IPS-11a (cell line): ENCODE data around the gene TIMP1.
A peak's percentile ranks its signal among the peaks of the same experiment; 100 is the strongest.

ENCODE experiments used
- H3K4me3 ChIP-seq: one replicate; pipeline ENCODE4 v1.5.1; 2013; ENCODE audit warnings: low read depth, low read length, control low read depth

TIMP1 gene

DNA sequence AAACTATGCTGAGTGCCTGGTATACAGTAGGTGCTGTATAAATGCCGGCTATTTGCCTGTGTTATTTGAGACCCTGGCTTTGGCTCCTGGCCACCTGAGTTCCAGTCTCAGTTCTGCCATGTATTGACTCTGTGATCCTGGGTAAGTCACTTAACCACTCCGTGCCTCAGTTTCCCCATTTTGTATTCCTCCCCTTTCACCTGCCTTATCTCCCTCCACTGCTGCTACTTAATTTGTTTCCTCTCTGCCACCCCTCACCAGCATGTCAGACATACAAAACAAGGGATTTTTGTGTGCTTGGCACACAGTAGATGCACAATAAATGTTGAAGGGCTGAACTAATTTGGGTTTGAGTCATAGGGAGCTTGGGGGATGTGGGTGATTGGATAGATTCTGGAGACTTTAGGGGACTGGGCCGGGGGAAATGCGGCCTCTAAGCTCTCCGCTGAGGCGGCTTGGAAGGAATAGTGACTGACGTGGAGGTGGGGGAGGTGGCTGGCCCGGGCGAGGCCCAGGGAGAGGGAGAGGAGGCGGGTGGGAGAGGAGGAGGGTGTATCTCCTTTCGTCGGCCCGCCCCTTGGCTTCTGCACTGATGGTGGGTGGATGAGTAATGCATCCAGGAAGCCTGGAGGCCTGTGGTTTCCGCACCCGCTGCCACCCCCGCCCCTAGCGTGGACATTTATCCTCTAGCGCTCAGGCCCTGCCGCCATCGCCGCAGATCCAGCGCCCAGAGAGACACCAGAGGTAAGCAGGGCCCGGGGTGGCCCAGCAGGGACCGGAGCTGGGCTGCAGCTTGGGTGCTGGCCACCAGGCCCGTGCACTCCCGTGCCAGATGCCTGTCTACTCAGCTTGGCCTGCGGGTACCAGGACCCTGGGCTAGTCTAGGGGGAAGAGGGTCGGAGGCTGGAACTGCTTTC is at the start of gene TIMP1:
Gene TIMP1, plus strand, starts transcription at position 706 of the 917 bp plus-strand sequence. CDS start 980 bp downstream, outside the sequence.
- peak within 1 kb of the TSS; percentile 45 for H3K4me3 ChIP-seq

DNA sequence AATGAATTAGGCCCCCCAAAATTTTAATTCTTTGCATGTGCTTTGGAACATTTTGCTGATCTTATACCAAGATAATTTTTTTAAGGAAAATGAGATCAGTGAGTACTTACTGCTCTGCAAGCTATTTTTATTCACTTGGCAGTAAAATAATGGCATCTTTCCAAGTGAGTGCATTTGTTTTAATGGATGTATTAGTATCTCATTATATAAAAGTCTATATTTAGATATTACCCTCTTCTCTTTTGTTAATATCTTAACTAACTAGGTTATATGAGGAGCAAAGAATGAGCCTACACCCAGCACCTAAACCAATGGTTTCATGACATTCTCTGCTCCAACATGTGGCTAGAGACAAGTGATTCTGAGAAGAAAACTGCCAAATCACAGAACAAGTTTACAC is 42.4 kb upstream of the TIMP1 start:
- no peak overlapping the region for H3K4me3 ChIP-seq

DNA sequence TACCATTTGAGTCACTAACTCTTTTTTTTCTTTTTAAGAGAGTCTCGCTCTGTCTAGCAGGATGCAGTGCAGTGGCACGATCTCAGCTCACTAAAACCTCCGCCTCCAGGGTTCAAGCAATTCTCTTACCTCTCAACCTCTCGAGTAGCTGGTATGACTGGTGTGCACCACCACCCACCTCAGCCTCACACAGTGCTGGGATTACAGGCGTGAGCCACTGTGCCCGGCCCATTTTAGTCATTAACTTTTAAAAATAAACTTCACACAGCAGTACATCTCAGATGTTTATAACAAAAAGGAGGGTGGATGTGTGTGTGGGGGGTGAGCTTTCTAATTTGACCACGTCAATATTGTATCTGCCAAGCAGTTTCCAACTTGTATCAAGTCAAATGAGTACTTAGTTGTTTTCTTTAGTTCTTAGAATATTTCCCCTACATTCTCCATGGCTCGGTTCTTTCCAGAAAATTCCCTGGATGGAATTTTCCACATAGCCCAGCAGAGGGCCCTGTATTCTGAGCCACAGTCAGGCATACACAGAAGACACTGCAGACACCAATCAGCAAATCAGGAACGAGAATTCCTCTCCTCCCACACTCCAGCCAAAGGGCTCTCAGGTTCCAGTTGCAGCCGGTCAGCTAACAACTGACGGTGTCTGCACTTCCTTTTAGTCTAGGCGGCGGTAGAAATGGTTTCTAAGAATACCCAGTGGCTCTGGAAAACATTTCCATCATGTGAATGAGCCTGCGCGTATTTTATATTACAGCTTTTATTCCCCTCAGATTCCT is 41.3 kb upstream of the TIMP1 start:
- no peak overlapping the region for H3K4me3 ChIP-seq

DNA sequence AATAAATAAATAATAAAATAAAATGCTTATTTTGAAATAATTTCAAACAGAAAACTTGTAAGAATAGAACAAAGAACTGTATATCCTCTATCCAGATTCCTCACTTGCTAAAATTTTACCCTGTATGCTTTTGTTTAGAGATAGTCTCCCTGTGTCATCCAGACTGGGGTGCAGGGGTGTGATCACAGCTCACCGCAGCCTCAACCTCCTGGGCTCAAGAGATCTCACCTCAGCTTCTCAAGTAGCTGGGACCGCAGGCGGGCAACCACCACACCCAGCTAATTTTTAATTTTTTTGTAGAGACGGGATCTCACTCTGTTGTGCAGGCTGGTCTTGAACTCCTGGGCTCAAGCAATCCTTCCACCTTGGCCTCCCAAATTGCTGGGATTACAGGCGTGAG is 38.7 kb upstream of the TIMP1 start:
- H3K4me3 ChIP-seq = no peak overlapping the region

DNA sequence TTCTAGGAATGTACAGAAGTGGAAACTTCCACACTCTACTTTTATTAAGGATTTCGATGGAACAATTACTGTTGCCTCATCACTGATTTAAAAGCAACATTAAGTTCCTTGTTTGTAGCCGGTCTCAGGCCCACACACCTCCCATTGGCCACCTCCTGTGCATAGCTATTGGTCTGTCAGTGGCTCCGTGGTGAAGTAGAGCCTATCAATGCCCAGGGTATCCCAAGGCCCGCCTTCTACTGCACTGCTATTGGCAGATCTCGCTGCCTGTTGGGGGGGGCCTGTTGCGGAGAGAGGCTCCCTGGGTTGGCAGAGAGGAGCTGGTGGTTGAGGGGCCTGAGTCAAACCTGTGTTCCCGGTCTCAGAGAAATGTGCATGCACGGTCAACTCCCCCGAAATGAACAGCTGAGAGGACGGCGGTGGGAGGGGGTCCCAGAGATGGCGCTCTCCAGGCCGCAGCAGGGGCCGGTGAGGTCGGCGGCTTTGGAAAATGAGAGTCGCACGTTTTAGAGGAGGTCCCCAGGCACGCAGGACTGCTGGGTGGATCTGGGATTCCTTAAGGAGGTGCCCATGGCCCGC is 26.1 kb upstream of the TIMP1 start:
- H3K4me3 ChIP-seq = peak overlapping the region; percentile 30

DNA sequence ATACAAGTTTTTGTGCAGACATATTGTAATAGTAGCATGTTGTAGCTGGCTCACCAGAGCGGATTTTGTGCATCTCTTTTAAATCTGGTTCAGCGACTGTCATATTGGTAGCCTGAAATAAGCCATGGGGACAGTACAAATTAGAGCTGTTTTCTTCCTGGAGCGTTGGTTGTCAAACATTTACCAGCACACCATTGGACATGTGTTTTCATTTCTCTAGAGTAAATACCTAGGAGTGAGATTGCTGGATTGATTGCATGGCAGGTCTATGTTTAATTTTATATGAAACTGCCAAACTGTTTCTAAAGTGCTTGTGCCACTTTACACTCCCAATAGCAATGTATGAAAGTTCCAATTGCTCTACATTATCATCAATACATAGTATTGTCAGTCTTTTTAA is 23.8 kb upstream of the TIMP1 start:
- no peak overlapping the region for H3K4me3 ChIP-seq

DNA sequence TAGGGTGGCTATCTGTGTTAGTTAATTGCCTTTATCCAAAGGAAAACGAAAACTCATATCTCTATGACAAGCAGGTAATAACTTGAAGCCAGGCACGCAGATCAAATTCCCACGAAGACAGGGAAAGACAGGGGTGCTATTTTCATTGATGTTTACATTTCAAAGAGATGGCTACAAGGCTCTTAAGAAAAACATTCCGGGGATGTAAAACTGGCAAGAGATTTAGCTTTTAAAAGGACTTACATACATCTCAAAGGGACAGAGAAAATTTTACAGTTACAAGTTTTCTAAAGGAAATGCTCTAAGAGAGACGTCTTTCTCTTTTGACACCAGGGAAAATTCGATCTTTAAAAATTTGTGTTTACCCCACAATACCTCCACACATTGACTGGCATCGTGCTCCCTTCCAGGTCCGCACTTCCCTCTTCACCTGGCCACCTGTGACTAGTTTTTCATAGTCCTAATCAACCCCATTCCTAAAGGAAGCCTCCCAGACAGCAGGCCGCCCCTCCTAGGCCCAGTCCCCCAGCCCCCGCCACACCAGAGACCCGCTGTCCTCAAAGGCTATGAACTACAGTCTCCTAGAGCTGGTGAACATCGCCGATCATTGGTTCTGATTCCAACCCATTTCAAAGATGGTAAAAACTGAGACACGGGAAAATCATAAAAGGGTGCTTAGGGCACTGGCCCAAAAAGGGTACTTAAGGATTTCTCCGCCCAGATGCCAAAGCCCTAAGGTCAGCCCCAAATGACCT is 21.9 kb upstream of the TIMP1 start:
- peak overlapping the region; percentile 30 for H3K4me3 ChIP-seq

DNA sequence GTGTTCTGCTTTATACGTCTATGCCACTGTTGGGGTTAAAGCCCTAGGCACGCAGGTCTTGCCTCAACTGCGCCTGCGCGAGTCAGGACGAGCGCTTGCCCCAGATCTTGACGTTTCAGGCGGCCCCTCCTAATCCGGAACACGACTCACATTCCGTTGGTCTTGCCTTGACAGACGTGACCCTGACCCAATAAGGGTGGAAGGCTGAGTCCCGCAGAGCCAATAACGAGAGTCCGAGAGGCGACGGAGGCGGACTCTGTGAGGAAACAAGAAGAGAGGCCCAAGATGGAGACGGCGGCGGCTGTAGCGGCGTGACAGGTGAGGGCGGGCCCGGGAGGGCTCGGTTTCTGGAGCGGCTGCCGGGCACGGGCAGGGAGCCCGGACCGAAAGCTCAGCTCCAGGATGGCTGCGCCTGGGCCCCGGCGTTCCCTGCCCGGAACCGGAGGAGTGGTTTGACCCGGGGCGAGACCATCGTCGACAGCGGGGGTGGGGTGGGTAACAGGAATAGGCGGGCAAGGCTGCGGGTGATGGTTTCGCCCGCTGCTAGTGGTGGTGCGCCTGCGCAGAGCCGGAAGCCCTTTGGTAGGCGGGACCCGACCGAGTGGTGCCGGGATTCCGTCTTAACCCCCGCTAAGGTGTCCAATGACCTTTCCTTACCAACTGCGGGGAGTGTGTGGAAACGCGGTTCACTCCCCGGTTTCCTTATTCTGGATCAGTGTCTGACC is 21.1 kb upstream of the TIMP1 start, which contains the start of gene ARAF:
Gene ARAF, plus strand, starts transcription at position 272 of the 725 bp plus-strand sequence. CDS start 1,763 bp downstream, outside the sequence.
- H3K4me3 ChIP-seq = peak within 1 kb of the TSS; percentile 63

DNA sequence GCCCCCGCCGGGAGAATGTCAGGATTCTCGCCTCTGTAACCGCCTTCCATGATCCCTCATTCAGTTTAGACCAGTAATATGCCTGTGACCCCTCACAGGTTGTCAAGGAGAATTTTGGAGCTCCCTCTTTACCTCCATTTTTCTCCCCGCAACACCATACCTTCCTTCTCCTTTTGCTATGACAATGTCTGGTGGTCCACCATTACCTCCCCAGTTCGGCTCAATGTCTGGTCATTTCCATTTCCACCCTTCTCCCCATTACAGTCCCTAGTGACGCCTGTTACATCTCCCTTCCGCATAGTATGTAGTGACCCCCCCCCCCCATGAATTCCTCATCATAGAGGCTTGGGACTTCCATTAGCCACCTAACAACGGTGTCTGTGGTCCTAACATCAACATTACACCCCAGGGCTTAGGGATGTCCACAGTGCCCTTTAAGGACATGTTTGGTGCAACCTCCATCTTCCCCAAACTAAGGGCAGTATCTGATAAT is 20.5 kb upstream of the TIMP1 start:
- H3K4me3 ChIP-seq = peak overlapping the region; percentile 63

DNA sequence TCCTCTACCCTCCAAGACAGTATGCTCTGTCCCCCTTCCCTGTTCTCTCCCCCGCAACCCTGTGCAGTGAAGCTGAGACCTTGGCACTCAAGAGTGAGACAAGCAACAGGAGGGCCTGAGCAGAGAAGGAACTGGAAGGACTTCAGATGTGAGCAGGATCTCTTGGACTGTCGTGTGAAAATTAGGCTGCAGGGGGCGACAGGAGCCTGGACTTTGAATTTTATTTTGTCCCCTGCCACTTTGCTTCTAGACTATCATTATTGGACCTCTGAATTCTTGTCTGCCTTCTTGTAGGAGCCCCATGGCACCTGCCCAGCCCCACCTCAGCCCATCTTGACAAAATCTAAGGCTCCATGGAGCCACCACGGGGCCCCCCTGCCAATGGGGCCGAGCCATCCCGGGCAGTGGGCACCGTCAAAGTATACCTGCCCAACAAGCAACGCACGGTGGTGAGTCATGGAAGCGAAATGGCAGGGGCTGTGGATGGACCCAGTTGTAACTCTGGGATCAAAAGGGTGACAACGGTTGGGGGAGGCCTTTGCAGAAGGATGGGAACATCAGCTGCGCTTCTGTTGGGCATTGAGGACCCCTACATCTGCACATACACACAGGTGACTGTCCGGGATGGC is 19.5 kb upstream of the TIMP1 start:
- H3K4me3 ChIP-seq = no peak overlapping the region

DNA sequence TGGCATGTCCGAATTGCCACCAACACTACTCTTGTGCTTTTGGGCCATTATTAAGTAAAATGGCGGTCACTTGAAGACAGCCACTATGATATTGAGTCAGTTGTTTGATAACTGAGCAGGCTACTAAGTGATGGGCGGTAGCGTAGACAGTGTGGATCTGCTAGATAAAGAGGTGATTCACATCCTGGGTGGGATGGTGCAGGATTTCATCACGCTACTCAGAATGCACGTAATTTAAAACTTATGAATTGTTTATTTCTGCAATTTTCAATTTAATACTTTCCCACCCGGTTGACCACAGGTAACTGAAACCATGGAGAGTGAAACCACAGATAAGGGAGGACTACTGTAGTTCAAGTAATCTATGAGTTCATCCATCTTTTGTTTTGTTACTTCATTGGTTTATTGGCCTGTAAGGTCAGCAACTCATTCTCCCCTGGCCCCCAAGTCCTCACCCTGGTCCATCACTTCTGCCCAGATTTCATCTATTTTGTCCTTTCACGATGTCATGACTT is 18.4 kb upstream of the TIMP1 start:
- no peak overlapping the region for H3K4me3 ChIP-seq

DNA sequence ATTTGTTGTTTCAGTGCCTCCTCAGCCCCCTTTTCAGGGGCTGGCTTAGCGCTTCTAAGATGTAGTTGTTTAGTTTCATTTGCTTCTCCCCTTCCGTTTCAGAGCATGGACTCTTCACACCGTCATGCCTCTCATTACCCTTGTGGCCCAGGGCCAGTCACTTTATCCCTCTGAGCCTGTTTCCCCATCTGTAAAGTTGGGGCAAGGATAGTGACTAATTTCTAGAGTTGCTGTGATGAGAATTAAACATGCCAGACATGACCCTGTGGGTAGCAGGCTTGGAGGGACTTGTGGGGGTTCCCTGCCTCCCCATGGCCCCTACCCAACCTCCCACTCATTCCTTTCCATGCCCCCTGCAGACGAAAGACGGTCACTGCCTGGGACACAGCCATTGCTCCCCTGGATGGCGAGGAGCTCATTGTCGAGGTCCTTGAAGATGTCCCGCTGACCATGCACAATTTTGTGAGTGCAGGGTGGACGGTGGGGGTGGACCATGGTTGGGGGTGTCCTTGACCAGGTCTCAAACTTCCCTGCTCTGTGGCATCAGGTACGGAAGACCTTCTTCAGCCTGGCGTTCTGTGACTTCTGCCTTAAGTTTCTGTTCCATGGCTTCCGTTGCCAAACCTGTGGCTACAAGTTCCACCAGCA is 17.7 kb upstream of the TIMP1 start:
- no peak overlapping the region for H3K4me3 ChIP-seq

DNA sequence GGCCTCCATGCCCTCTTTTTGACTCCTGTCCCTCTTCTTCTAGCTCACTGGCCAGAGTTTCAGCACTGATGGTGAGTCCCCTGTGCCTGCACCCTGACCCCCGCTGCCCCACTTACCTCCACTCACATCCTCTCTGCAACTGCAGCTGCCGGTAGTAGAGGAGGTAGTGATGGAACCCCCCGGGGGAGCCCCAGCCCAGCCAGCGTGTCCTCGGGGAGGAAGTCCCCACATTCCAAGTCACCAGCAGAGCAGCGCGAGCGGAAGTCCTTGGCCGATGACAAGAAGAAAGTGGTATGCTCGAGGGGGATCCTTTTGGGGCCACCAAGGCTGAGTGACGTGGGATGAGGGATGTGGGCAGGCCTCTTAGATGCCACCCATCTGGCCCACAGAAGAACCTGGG is 15.4 kb upstream of the TIMP1 start:
- H3K4me3 ChIP-seq = no peak overlapping the region

DNA sequence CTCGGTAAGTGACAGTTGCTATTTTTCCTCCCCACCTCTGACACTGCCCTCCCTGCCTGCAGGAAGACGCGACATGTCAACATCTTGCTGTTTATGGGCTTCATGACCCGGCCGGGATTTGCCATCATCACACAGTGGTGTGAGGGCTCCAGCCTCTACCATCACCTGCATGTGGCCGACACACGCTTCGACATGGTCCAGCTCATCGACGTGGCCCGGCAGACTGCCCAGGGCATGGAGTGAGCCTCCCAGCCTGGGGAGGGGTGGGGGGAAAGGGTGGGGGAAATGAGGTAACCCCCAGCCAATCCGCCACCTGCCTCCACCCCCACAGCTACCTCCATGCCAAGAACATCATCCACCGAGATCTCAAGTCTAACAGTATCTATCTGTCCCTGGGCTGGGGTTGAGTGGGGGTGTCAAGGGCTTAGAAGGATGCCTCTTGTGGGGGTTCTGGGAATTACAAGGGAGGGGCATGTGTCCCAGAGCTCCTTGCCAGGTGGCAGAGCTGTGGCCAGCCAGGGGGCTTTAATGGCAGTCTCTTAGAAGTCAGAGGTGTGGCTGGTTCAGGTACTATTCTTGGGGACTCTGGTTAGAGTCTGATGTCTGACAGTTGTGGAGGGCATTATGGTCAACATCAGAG is 13.5 kb upstream of the TIMP1 start:
- H3K4me3 ChIP-seq = no peak overlapping the region

DNA sequence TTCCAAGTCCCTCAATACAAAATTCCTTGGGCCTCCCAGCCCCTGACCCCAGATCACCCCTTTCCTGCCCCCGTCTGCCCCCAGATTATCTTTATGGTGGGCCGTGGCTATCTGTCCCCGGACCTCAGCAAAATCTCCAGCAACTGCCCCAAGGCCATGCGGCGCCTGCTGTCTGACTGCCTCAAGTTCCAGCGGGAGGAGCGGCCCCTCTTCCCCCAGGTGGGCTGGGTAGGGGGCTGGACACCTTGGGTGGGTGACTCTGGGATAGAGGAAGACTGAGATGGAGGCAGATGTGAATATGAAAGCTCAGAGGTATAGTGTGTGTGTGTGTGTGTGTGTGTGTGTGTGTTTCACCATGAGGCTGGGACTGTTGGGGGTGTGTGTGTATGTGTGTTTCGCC is 11.4 kb upstream of the TIMP1 start:
- H3K4me3 ChIP-seq = no peak overlapping the region

DNA sequence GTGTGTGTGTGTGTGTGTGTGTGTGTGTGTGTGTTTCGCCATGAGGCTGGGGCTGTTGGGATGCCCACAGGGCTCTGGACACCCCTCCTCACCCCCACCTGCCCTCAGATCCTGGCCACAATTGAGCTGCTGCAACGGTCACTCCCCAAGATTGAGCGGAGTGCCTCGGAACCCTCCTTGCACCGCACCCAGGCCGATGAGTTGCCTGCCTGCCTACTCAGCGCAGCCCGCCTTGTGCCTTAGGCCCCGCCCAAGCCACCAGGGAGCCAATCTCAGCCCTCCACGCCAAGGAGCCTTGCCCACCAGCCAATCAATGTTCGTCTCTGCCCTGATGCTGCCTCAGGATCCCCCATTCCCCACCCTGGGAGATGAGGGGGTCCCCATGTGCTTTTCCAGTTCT is 11.0 kb upstream of the TIMP1 start:
- H3K4me3 ChIP-seq = no peak overlapping the region

DNA sequence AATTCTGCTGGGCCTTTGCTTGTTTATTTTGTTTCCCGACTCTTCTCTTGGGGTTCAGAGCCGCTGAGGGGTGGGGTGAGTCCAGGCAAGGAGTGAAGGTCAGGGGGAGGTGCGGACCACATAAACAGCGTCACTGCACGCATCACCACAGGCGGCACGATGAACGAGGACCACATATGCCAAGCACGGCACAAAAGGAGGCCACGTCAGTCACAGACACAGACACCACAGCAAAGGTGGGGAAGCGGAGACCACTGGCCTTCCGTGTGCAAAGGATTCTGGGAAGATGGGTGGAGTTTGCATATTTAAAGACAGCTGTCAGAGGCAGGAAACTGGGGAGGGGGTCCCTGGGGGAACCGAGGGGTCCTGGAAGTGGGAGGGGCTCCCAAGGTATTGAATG is 10.3 kb upstream of the TIMP1 start:
- H3K4me3 ChIP-seq = no peak overlapping the region

DNA sequence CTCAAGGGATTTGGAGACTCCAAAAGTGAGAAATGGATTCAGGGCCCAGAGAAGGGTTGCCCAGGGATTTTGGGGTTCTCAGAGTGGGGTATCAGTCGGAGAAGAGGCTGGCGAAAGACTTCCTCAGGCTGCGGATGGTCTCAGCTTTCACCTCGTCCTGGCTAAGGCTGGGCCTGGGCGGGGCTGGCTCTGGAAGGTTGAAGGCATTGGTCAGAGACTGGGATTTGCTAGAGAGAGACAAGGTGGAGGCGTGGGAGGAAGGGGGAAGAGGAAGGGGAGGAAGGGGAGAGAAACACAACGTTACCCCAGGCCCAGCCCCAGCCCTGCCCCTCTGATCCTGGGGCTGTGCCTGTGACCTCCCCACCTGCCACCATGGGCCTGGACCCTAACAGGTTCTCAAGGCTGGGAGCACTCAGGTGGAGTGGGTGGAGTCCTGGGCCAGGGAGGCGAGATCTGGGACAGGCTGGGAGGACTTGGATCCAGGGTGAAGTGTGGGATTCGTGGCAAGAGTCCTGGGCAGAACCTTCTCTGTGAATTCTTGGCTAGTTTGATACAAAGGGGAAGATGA is 9.4 kb upstream of the TIMP1 start:
- H3K4me3 ChIP-seq = no peak overlapping the region
